Panc1 (cell line): Measurements from ENCODE around the gene KRT4.

ENCODE experiments used
- CTCF ChIP-seq: fragments of 450-650 bp; IDR thresholded peaks from 2 replicates; pipeline ENCODE4 v1.5.1; 2017; ENCODE audit warnings: mild to moderate bottlenecking
- POLR2AphosphoS5 ChIP-seq: IDR thresholded peaks from 2 replicates; pipeline ENCODE4 v1.6.1; 2012; ENCODE audit warnings: mild to moderate bottlenecking, low read depth, low read length, moderate library complexity
- REST ChIP-seq, 2 experiments: IDR thresholded peaks; 2 replicates each; pipeline ENCODE4 v1.6.1; 2011 to 2012; ENCODE audit warnings: low read depth in 2 of 2, control low read depth in 1 of 2, low read length in 1 of 2, mild to moderate bottlenecking in 1 of 2, moderate library complexity in 1 of 2; ENCODE audit not compliant: insufficient read depth in 1 of 2
- SIN3A ChIP-seq: IDR thresholded peaks from 2 replicates; pipeline ENCODE4 v1.6.1; 2012; ENCODE audit warnings: low read depth, mild to moderate bottlenecking, low read length, moderate library complexity, borderline replicate concordance; ENCODE audit not compliant: insufficient read depth
- TCF7L2 ChIP-seq: IDR thresholded peaks from 2 replicates; pipeline ENCODE4 v1.6.1; 2011; ENCODE audit warnings: mild to moderate bottlenecking, low read depth, low read length, inconsistent platforms

GRCh38 chr12:52812073-52812400, 1.9 kb downstream of the KRT4 start:
- TF ChIP-seq CTCF: no peak
- TF ChIP-seq POLR2AphosphoS5: no peak
- no peak for TF ChIP-seq REST (IDR thresholded peaks at IDR 0.05; ENCODE audit: insufficient read depth in 1 of 2, low read depth in 2 of 2, low read length in 1 of 2)
- no peak for TF ChIP-seq SIN3A
- no peak for TF ChIP-seq TCF7L2
